Skin of body (tissue), 2 donors: ENCODE measurements around the gene KIT. TPM values are rescaled to one million over a fixed set of nuclear protein-coding genes. Genes with fewer than 3 reads are reported as not detected.
"Not testable (repeated sequence)": the region's sequence is repeated elsewhere in the genome, so short reads cannot be mapped to it uniquely, and the experiment has no call there.

Experiments used
- DNase-seq: peaks from one replicate; lab custom pipeline; 2025; lab: John Stamatoyannopoulos, UW
- total RNA-seq: library from RNA; depleted of rRNA; stranded (reverse); fragments of >200 nt; gene quantifications from one replicate; pipeline ENCODE4 v1.2.3, GENCODE V29; 2014

The KIT gene
- 21.5 TPM for total RNA-seq

GRCh38 chr4:54657551-54658251, at the start of gene KIT:
KIT (plus strand) TSS chr4:54657957; CDS start chr4:54658015, 58 bp downstream.
- peak; percentile 46 for DNase-seq

DNA sequence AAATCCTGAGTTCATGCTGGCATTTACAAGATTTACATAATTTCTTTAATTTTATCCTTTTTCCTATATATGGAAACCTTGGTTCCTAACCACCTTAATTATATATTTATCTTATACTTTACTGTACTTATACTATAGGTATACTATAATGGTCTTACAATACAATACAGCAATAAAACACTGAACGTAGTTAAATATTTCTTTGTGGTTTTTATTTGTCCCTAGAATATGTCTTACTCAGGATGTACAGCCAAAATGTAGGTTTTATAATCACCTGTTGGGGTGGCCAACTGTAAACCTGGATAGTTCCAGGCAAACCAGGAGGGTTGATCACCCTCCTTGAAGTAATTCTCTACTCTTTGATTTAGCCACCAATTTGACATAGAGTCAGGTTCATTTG, 48.4 kb upstream of the KIT start:
- DNase-seq: no peak

- no peak for DNase-seq
Observed at GRCh38 chr4:54614149-54614548, 43.6 kb upstream of the KIT start.

DNA sequence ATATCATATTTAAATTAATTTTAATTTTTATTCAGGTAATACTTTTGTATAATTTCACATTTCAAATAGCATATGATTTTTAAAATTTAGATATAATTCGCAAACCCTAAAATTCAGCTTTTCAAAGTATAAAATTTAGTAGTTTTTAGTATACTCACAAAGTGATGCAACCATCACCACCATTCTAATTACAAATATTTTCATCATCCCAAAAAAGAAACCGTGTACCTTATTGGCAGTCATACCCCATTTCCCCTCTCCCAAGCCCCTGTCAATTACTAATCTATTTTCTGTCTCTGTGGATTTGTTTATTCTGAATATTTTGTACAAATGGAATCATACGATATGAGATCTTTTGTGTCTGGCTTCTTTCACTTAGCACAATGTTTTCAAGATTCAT, 37.0 kb upstream of the KIT start:
- no peak for DNase-seq

DNA sequence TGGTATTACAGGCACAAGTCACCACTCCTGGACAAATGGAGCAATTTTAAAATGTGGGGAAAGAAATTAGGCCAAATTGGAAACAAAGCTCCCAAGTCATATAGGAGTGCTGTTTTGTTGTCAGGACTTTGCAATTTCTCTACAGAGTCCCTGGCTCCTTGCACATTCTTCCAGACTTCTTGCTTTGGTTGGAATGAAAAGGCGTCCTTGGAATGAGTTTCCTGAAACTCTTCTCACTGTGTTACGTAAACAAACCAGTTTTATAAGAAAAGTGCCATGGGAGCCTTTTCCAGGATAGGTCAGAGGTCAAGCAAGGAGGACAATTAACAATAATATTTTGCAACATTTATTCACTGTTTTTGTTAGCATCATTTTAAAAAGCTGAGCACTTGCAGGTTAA, 32.4 kb upstream of the KIT start:
- no peak for DNase-seq

DNA sequence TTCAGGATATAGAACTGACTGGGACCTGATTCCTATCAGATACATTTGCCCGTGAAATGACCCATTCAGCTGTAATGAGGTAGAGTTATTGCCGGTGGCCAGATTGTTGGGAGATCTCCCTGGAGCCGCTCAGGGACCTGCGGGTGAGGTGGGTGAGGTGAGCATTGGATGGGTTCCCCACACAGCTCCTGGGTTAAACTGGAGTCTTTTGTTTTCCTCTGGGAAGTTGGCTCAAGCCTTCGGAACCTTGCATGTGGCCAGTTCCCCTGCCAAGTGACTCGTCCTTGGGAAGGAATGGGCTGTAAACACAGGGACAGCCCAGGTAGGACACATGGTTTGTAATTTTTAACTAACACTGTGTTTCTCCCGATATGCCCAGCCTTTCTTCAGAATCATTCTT, 31.6 kb upstream of the KIT start:
- no peak for DNase-seq

DNA sequence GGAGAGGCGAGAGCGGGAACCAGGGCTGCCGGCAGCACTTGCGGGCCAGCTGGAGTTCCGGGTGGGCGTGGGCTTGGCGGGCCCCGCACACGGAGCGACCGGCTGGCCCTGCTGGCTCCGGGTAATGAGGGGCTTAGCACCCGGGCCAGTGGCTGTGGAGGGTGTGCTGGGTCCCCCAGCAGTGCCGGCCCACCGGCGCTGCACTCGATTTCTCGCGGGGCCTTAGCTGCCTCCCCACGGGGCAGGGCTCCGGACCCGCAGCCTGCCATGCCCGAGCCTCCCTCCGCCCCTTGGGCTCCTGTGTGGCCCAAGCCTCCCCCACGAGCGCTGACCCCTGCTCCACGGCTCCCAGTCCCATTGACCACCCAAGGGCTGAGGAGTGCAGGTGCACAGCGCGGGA, 25.2 kb upstream of the KIT start:
- no peak for DNase-seq

GRCh38 chr4:54633102-54633740, 24.5 kb upstream of the KIT start:
- not testable (repeated sequence) for DNase-seq

DNA sequence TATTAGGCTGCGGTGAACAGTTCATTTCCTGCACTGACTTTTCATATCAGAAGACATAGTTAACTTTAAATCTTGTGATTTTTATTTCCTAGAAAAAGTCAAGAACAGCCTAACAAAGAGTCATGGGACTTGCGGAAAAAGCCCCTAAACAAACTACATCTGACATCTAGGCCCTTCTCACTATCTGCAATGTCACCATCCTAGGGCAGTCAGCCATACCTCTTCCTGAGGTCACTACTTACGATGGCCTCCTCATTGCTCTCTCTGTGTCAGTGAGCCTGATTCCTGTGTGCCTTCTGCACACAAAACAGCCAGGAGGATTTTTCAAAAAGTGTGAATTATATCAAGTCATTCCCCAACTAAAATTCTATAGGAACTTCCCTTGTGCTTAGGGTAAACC, 22.4 kb upstream of the KIT start:
- no peak for DNase-seq

- no peak for DNase-seq
Observed at GRCh38 chr4:54637325-54637724, 20.4 kb upstream of the KIT start.

DNA sequence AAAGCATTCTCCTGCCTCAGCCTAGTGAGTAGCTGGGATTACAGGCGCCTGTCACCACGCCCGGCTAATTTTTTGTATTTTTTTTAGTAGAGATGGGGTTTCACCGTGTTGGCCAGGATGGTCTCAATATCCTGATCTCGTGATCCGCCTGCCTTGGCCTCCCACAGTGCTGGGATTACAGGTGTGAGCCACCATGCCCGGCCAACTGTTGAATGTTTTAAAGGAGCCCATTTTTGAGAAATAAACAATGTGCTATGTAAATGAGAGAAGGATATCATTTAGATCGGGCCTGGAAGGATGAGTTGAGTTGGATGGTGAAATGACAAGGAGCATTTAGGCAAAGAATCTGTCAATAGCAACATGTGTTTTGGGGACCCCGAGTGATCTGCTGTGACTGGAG, 16.7 kb upstream of the KIT start:
- not testable (repeated sequence) for DNase-seq

- no peak for DNase-seq
Observed at GRCh38 chr4:54643172-54643571, 14.6 kb upstream of the KIT start.

DNA sequence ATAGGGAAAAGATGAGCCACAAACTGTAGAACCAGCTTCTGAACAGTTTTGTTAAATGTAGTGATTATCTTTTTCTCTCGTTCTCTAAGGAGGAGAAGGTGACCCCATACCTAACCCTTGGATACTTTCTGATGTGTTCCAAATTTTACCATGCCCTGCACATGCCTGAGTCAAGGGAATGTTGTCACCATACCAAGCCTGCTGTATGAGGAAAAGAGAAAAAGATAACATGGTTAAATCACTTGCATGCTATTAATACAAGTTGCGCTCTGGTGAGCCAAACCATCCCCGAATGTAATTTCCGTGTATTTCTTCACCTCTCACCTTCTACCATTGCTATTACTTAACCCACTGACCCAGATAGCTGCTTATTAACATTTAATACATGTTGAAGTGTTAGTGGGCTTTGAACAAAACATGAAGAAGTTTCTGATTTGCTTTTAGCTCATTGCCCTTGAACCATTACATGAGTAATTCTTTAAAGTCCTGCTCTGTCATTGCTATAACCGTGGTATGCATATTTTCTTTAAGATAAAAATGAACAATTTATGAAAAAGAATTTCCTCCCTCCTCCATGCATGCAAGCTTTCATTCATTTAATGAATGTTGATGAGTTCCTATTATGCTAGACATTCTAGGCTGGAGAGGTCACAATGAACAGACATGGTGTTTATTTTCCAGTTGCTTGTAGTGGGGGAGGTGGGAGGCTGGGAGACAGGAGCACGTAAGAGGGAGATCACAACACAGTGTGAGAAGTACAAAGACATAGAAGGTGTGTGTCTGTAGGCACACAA, 13.6 kb upstream of the KIT start:
- no peak for DNase-seq

DNA sequence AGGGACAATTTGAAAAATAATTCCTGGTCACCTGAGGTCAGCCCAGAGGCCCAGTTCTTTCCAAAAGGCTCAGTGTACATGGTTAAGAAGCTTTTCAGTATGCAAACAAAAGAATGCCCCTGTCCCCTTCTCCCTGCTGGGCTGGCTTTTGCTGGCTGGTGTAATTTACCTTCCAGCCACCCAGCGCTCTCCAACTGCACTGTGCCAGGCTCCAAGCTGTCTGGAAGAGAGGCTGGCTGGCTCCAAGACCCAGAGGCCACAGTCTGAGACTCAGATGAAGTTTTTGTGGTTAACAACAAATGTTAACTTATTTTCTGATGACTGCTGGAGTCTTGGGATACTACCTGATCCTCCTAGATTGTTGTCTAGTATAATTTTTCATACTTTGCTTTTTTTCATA, 11.9 kb upstream of the KIT start:
- DNase-seq: no peak

- no peak for DNase-seq
Observed at GRCh38 chr4:54647070-54647469, 10.7 kb upstream of the KIT start.

DNA sequence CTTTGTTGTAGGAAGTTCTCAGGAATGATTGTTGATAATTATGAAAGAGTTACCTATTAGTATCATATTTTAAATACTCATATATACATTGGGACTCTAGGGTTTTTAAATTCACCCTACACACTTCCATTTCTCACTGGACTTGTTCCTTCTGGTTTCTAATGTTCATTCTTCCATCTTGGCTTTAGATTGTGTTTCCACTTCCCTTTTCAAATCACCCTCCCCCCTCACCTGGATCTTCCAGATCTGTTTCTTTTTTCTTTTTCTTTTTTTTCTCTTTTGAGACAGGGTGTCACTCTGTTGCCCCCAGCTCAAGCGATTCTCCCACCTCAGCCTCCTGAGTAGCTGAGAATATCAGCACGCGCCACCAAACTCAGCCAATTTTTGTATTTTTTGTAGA, 6.7 kb upstream of the KIT start:
- no peak for DNase-seq

DNA sequence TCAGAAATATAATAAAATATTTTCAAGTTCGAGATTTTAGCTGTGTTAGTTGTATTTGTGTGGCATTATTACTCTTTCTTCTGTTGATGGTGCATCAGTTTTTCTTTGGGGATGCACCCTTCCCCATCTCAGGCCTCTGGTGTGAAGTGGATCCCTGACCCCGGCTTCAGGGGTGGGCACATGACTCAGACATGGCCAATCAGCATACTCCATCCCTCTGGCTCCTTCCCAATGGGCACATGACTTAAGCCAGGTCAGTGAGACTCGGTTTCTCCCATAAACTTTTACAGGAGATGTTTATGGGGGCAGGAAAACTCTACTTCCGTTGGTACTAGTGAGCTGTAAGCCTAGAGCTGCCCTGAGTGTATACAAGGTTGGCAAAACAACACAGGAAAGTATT, 3.0 kb upstream of the KIT start:
- DNase-seq: no peak

DNA sequence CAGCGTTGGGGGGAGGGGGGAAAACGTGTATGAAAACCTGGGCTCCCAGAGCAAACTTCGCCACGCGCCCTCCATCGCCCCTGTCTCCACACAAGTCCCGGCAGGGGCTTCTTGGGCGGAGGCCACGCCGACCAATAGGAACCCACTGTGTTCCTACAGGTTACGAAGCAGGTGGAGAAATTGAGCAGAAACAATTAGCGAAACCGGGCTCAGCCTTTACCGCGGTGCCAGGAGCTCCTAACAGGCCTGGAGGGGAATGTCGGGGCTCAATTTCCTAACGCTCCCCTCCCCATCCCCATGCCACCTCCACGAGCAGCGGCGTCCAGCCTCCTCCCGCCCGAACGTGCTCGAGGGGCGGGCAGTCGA, 589 bp upstream of the KIT start:
- no peak for DNase-seq

GRCh38 chr4:54658252-54659093, 716 bp downstream of the KIT start:
- no peak for DNase-seq

GRCh38 chr4:54659313-54659712, 1.6 kb downstream of the KIT start:
- DNase-seq: no peak

GRCh38 chr4:54659749-54660535, 2.2 kb downstream of the KIT start:
- no peak for DNase-seq
